ENCODE results near the gene BMP2K.
"Not testable (repeated sequence)": the region's sequence is repeated elsewhere in the genome, so short reads cannot be mapped to it uniquely, and the experiment has no call there.

The BMP2K gene

DNA sequence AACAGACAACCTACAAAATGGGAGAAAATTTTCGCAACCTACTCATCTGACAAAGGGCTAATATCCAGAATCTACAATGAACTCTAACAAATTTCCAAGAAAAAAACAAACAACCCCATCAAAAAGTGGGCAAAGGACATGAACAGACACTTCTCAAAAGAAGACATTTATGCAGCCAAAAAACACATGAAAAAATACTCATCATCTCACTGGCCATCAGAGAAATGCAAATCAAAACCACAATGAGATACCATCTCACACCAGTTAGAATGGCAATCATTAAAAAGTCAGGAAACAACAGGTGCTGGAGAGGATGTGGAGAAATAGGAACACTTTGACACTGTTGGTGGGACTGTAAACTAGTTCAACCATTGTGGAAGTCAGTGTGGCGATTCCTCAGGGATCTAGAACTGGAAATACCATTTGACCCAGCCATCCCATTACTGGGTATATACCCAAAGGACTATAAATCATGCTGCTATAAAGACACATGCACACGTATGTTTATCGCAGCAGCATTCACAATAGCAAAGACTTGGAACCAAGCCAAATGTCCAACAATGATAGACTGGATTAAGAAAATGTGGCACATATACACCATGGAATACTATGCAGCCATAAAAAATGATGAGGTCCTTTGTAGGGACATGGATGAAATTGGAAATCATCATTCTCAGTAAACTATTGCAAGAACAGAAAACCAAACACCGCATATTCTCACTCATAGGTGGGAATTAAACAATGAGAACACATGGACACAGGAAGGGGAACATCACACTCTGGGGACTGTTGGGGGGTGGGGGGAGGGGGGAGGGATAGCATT is 19.7 kb downstream of the BMP2K start:
- not testable (repeated sequence) for DNase-seq

DNA sequence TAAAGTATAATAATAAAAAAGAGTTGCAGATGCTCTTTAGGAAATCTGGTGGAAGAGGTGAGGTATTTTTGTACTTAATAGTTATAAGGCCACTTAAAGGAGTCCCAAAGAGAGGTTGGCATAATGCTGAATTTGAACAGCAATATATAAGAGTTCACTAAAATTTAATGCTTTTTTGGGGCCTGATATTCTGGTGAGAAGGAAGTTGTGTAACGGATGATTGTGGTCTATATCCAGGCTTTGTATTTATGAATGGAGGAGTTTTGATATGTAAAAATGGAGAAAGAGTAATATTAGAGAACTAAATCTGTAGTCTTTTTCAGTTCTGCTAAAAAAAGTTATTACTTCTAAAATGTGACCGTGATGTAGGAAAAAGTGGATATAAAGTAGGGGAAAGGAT is 20.4 kb downstream of the BMP2K start:
- no peak for DNase-seq

DNA sequence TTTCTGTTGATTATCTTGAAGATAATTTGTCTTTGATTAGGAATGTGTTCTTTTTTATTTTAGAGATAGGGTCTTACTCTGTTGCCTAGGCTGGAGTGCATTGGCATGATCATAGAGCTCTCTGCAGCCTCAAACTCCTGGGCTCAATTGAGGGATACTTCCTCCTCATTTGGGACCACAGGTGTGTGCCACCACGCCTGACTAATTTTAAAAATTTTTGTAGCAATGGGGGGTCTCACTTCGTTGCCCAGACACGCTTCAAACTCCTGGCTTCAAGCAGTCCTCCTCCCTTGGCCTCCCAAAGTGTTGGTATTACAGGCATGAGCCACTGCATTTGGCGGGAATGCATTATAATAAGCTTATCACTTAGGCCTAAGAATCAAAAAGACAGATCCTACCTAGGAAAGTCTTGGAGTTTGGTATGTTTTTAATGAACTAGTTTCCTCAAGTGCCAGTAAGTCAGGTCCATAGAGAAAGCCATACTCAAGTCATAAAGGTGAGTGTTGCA is 21.7 kb downstream of the BMP2K start:
- no peak for DNase-seq

DNA sequence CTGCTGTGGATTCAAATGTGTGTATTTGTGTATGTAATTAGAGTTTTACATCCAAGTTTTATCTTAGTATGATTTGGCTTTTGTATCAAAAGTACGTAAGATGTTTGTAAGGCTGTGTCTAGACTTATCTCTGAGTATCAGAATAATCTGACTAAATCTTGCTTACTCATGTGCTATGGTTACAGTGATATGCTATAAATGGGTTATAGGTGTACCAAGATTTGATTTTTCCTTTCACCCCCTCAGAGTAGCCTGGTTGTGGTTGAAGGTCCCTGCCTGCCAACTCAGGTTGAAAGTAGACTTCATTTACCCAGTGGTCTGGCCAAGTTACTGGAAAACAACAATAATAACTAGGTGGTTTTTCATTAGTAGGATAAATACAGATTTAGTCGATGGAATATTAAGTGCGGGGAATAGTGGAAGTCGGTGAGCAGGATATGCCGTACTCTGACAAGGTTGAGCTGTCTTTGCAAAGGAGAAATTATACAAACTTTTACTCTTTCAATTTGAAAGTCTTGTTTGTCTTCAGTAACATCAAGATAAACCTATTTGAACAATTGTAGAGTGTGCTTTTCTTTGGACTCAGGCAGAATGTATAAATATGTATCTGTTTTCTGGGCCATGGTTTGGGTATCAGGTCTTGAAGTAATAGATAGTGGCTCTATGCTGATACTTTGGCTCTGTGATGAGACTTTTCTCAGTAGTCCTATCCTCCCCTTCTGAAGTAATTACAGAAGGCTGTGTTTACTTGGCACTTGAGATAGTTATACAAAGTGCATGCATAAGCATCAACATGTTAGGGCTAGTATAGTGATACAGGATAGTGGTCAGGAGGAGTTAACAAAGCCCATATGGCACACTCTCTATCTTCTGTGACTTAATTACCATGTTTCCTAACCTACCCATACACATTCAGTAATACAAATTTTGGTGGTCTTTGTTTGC is 23.7 kb downstream of the BMP2K start:
- peak; percentile 40 for DNase-seq

DNA sequence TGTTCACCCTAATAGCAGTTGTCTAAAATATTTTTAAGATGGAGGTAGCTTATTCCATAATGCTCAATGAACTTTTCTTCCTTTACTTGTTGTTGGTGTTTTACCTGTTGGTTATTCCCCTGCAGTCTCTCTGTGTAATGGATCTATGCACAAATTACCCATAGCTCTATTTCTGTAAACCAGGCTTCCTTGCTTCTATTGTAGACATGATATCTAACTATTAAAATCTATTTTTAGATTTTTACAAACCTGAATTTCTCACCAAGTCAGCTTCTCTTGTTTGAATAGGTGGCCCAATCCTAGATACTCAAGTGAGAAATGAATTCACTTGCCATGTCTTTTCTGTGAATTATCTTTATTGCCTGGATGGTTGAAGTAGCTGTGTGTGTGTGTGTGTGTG is 24.8 kb downstream of the BMP2K start:
- no peak for DNase-seq

DNA sequence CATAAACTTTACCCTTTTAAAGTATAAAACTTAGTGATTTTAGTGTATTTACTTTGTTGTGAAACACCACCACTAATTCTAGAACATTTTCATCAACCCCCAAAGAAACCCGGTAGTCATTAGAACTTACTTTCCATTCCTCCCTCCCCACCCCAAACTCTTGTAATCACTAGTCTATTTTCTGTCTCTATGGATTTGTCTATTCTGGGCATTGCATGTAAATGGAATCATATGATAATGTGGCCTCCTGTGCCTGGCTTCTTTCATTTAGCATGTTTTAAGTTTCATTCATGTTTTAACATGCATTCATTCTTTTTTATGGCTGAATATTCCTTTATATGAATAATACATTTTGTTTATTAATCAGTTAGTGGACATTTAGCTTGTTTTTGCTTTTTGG is 27.8 kb downstream of the BMP2K start:
- no peak for DNase-seq

DNA sequence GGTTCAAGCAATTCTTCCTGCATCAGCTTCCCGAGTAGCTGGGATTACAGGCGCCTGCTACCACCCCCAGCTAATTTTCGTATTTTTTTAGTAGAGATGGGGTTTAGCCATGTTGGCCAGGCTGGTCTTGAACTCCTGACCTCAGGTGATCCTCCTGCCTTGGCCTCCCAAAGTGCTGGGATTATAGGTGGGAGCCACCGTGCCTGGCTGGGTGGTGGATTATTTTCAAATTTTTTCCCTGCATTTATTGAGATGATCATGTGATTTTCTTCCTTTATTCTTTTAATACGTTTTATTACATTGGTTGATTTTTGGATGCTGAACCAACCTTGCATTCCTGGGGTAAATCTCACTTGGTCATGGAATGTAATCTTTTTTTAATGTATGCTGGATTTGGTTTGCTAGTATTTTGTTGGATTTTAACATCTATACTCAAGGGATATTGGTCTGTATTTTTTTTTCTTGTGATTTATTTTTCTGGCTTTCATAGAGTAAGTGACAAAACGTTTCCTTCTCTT is 30.9 kb downstream of the BMP2K start:
- no peak for DNase-seq

DNA sequence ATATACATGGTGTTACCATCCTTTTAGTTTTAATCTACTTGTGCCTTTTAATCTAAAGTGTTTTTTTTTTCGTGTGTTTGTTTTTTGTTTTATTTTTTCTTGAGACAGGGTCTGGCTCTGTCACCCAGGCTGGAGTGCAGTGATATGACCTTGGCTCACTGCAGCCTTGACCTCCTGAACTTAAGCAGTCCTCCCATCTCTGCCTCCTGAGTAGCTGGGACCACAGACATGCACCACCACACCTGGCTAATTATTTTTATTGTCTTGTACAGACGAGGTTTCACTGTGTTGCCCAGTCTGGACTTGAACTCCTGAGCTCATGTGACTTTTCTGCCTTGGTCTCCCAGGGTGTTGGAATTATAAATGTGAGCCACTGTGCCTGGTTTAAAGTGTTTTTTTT is 33.1 kb downstream of the BMP2K start:
- DNase-seq = no peak

DNA sequence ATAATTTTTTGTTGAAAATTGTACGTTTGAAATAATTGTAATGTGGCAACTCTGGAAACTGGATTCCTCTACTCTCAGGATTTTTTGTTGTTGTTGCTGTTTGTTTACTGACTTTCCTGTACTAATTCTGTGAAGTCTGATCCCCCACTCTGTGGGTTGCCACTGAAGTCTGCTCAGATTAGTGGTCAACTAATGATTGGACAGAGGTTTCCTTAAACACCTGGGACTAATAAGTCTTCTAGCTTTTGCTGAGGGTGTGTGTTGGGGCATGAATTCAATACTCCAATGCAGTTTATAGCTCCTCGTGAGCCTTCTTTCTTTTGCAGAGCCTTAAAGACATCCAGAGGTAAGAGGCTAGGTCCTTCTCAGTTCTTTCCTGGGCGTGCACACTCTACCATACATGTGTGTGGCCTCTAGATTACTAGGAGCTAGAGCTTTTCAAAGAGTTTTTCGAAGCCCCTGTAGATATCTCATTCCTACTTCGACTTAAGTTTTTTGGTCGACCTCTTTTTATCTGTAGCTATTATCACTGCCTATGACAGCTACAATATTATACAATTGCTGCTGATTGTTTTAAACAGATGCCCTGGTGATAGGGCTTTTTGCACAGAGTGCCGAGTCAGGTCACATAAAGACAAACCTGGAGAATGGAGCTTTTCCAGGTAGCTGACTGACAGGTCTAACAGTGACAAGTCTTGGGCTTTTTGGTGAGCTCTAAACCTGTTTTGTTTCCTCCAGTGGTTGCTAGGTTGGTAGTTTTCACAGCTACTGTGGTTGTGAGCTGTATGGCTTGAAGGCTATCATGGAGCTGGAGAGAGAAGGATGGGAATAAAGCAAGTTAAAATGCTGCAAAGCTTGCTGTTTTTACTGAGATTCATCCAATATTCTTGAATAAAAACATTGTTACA is 34.0 kb downstream of the BMP2K start:
- DNase-seq = peak; percentile 84

DNA sequence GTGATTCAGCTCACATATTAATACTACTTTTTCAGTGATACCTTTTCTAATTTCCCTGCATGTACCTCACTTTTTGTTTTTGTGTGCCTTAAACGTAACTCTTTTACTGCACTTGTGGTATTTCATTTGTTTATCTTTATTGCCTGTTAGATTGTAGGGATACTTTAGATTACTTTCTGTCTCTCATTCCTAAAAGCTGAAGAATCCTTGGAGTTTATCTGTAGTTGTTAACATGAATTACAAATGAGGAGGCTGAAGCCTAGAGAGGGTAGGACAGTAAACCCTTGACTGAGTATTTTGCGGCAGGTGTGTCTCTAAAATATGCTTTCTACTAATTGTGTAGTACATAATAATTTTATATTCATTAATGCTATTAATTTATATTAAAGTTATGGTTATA is 34.9 kb downstream of the BMP2K start:
- no peak for DNase-seq

DNA sequence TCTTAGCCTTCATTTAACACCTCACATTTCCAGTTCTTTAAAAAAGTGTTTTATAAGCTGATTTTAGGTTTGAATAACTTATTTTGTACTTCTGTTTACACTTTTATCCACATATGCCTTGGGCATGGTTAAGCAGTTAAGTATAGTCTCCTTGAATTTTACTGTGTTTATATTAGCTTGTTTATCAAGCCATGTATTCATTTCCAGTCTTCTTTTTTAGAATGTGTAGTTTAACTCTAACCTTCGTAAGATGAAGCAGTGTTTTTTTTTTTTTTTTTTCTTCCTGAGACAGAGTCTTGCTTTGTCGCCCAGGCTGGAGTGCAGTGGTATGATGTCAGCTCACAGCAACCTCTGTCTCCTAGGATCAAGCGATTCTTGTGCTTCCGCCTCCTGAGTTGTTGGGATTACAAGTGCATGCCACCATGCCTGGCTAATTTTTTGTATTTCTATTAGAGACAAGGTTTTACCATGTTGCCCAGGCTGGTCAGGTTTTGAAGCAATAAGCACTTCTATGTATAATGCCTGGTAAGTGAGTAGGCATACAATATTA is 42.5 kb downstream of the BMP2K start:
- DNase-seq = no peak

DNA sequence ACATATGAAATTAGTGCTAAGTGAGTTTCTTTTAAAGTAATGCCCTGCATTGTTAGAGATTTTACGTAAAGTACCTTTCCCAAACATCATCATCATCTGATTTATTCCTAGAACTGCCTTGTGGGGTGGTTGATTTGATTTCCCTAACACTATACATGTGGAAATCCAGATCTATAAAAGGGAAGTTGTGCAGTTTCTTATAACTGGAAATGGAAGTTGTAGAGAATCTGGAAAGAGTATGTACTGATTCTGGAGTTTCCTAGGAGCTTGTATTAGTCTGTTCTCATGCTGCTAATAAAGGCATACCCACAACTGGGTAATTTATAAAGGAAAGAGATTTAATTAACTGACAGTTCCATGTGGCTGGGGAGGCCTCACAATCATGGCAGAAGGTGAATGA is 47.9 kb downstream of the BMP2K start:
- no peak for DNase-seq

DNA sequence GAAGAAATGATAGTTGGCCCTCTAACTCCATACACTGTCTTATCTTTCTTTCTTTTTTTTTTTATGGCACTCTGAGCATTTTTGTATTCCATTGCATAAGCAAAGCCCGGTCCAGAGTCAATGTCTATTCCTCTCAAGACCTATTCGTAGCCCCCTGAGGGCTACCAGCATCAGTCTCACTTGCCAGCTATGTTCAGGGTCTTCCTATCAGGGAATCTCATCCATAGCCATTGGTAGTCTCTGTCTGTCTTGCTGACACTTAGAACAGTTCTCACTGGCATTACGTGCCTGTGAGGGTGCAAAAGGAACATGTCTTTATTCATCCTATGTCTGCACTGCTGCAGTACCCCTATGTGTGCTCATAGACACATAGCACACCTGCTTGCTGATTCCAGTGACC is 51.0 kb downstream of the BMP2K start:
- DNase-seq = no peak

DNA sequence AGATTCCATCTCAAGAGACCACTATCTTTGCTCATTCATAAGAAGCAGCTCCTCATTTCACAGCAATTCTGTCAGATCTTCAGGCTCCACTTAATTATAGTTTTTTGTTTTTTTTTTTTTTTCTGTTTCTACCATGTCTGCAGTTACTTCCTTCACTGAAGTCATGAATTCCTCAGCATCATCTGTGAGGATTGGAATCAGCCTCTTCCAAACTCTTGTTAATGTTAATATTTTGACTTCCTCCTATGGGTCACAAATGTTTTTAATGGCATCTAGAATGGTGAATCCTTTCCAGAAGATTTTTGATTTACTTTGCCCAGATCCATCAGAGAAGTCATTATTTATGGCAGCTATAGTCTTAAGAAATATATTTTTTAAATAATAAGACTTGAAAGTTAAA is 53.1 kb downstream of the BMP2K start:
- DNase-seq = no peak

DNA sequence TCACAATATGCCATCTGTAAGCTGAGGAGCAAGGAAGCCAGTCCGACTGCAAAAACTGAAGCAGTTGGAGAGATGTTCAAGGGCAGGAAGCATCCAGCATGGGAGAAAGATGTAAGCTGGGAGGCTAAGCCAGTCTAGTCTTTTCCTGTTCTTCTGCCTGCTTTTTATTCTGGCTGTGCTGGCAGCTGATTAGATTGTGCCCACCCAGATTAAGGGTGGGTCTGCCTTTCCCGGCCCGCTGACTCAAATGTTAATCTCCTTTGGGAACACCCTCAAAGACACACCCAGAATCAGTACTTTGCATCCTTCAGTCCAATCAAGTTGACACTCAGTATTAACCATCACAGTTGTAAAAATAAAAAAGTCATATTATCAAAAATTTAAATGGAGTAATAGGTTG is 63.5 kb downstream of the BMP2K start:
- DNase-seq = peak; percentile 68

DNA sequence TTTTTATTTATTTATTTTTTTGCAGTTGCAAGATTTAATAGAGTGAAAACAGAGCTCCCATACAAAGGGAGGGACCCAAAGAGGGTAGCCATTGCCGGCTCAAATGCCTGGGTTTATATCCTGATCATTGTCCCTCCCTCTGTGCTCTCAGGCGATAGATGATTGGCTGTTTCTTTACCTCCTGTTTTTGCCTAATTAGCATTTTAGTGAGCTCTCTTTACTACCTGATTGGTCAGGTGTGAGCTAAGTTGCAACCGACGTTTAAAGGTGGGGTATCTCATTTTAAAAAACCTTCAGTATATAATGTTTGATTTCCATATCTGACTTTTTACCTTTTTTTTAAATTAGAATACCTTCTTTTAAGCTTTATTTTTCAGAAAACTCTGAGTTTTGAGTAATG is 64.1 kb downstream of the BMP2K start:
- not testable (repeated sequence) for DNase-seq

DNA sequence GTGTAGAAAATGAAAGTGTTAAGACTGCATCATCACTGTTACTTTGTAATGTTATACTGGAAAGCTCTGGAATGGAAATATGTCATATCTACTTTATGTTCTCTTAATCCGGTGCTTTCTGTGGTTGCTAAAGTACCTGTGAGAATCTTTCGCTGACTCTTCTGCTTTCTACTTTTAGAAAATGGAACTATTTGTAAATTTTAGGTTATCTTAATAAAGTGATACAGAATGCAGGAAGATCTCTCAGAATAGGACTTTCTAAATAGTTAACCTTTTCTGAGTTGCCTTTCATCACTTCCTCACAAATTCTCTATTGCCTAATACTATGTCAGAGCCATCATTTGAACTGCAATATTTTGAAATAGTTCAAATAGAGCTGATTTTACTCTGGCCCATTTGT is 69.3 kb downstream of the BMP2K start:
- DNase-seq = no peak

DNA sequence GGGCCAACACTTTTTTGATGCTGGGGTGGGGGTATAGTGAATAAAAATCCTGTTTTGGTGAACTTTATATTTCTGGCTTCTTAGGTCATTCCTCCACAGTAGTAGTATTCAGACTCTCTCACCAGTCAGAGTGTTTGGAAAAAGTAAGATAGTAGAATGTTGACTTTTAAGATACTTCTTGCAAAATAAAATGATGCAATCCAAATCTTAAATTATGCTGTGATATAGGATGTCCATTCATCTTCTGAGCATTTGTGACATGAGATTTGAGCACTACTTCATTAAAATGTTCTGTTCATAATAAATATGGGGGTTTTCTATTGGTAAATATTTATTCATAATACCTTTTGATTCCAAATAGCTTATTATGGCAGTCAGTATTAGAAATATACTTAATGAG is 70.1 kb downstream of the BMP2K start:
- no peak for DNase-seq

DNA sequence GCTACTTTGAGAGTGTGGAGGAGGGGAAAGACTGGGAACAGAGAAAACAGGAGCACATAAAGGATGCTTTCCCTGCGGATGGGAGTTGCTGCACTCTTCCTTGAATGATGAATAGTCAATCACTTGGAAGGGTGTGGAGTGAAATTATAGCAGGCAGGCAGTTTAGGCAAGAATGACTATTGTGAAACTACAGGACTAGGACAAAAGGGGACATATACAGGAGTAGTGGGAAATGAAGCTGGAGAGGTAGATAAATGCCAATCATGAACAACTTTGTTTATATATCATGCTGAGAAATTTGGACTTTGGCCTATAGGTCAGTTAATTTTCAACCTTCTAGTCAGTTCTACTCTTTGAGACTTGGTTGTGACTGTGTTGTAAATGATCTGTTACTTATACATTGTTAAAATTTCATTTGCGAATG is 86.2 kb downstream of the BMP2K start:
- no peak for DNase-seq

DNA sequence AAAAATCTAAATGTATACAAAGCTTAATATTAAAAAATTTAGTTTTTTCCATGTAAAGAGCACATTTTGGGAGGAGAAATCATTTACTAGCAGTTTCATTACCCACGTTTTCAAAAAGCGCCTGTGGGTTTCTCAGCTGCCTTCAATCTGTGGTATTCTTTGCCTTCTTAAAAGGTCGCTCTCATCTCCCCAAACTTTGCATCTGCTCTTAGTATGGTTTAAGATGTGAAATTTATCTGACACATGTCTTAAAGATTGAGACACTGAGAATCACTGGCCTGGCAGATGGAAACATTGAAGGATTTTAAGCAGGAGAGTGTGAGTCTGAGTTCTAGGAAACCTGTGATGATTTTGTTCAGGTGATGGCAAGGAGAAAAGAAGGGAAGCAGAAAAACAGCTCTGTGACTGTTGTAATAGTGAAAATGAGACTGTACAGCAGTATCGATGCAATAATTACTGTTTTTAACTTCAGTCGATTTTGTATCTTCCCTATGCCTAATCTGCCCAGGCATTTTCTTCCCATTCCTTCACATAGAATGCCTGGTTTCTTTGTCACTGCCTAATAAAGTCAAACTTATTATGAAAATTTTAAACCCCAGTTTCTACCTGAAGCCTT is 87.2 kb downstream of the BMP2K start:
- DNase-seq = no peak

DNA sequence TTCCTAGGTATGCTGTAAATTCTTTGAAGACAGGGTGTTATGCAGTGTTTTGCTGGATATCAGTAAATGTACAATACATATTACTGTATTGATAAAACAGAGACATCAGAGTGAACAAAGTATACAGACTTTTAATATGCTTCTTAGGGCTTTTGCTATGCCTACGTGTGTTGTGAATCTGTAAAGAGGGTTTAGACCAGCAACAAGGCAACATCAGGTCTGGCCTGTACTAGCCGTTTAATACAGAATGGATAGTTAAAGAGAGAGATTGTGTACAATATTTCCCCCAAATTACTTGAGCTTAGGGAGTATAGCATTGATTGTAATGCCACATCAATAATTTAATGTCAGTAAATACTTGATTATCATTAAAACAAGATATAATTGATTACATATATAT is 87.8 kb downstream of the BMP2K start:
- DNase-seq = no peak
